ENCODE data around the gene ELAPOR2. TPM values are rescaled to one million over a fixed set of nuclear protein-coding genes. Genes with fewer than 3 reads are reported as not detected.

The ELAPOR2 gene, protein sequence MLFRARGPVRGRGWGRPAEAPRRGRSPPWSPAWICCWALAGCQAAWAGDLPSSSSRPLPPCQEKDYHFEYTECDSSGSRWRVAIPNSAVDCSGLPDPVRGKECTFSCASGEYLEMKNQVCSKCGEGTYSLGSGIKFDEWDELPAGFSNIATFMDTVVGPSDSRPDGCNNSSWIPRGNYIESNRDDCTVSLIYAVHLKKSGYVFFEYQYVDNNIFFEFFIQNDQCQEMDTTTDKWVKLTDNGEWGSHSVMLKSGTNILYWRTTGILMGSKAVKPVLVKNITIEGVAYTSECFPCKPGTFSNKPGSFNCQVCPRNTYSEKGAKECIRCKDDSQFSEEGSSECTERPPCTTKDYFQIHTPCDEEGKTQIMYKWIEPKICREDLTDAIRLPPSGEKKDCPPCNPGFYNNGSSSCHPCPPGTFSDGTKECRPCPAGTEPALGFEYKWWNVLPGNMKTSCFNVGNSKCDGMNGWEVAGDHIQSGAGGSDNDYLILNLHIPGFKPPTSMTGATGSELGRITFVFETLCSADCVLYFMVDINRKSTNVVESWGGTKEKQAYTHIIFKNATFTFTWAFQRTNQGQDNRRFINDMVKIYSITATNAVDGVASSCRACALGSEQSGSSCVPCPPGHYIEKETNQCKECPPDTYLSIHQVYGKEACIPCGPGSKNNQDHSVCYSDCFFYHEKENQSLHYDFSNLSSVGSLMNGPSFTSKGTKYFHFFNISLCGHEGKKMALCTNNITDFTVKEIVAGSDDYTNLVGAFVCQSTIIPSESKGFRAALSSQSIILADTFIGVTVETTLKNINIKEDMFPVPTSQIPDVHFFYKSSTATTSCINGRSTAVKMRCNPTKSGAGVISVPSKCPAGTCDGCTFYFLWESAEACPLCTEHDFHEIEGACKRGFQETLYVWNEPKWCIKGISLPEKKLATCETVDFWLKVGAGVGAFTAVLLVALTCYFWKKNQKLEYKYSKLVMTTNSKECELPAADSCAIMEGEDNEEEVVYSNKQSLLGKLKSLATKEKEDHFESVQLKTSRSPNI
- total RNA-seq, result 10 to 100 TPM; 14.4 to 38.1 (median 34.7) TPM

DNA sequence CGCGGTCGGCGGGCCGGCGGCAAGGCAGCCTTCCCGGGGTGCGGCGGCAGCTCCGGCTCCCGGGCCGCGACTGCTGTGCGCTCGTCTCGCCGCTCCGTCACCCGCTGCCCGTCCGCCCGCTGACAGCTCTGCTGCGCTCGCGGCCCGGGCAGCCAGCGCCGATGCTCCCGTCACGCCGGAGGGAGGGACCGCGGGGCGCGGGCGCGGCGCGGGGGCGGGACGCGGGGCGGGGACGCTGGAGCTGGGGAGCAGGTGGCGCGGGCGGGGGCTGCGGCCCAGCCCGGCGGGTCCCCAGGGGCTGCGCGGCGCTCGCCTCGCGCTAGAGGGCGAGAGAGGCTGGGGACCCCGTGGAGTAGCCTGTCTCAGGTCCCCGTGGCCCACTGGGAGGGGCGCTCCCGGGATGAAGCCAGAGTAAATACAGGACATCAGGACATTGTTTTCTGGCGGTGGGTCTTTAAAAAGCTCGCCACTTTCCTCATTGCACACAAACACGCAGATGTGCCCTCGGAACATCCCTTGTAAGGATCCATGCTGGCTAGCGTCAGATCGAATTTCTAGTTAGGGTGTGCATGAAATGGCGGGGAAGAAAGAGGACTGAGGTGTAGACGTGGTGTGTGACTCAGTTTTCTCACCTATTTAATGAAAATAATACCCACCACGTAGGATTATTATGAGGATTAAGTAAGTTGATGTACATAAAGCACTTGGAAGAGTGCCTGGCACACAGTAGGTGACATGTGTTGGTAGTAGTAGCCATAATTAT lies at the start of gene ELAPOR2:
Gene ELAPOR2 (minus strand): TSS at position 130 of the 763 bp plus-strand sequence. CDS start 141 bp downstream, outside the sequence.
- Histone ChIP-seq H3K27ac (peak within 1 kb of the TSS; percentile 75 to 85), H3K36me3 (no peaks in the 10 kb centered on the region), H3K9me3 (no peaks in the 10 kb centered on the region), H3K27me3 (no peaks in the 10 kb centered on the region), H3K4me1 (no peaks in the 10 kb centered on the region), H3K4me3 (peak within 1 kb of the TSS; percentile 65 to 96 (median 77))
- DNase-seq (ENCODE audit: low spot score in 2 of 2), result peak; percentile 66 to 80
- no peak for TF ChIP-seq POLR2AphosphoS5 (IDR thresholded peaks at IDR 0.05)
- TF ChIP-seq, protein P1, sequence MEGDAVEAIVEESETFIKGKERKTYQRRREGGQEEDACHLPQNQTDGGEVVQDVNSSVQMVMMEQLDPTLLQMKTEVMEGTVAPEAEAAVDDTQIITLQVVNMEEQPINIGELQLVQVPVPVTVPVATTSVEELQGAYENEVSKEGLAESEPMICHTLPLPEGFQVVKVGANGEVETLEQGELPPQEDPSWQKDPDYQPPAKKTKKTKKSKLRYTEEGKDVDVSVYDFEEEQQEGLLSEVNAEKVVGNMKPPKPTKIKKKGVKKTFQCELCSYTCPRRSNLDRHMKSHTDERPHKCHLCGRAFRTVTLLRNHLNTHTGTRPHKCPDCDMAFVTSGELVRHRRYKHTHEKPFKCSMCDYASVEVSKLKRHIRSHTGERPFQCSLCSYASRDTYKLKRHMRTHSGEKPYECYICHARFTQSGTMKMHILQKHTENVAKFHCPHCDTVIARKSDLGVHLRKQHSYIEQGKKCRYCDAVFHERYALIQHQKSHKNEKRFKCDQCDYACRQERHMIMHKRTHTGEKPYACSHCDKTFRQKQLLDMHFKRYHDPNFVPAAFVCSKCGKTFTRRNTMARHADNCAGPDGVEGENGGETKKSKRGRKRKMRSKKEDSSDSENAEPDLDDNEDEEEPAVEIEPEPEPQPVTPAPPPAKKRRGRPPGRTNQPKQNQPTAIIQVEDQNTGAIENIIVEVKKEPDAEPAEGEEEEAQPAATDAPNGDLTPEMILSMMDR (IDR thresholded peaks at IDR 0.05), result peak in 2 of 3 donors; percentile 29 to 62
- intact Hi-C loops (cut with DNase I; ENCODE audit: low total_unique reads), result no loop called here

DNA sequence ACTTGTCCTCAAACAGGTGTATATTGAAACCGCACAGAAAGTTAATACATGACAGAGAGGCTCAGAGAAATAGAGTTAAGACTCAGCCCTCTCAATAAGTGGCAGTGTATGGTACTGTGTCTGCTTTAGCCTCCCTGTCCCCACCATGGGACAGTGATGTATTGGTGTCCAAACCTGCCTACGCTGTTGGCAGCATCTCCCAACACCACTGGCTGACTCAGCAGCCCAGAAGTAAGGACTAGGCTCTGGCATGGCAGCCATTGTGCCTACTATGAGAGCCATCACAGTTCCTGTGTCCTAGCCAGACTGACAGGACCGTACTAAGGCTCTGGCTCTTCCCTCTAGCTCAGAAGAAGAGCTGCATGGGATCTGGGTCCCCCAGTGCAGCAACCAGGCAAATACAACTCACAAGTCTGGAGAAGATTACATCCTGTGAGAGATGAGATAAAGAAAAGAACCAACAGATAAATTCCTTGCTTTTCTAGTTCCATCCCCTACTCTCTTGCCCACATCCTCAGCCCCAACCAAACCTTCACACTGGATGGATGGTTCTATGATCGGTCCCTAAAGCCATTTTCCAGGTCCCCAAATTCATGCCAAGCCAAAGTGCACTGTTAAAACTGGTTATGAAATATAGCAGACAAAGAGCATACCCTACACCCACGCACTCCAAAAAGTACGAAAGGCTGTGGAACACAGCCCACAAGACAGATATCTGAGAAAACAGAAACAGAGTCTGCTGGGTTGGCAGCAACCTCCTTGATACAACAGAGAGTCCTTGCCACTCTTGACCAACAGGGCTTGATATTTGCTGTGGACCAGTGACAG lies 48.7 kb upstream of the ELAPOR2 start:
- intact Hi-C loops (cut with DNase I; ENCODE audit: low total_unique reads), result no loop called here
- H3K9me3 ChIP-seq, result no peaks in the 10 kb centered on the region
- H3K36me3 ChIP-seq, result no peaks in the 10 kb centered on the region
- DNase-seq (ENCODE audit: low spot score in 2 of 2), result no peak
- TF ChIP-seq POLR2A (IDR thresholded peaks at IDR 0.05) (no peak), POLR2AphosphoS5 (IDR thresholded peaks at IDR 0.05) (no peak)
- TF ChIP-seq, protein P1 (IDR thresholded peaks at IDR 0.05), result no peak
- no peaks in the 10 kb centered on the region for H3K27me3 ChIP-seq
- H3K27ac ChIP-seq, result no peak overlapping the region
- H3K4me3 ChIP-seq, result no peak overlapping the region
- no peaks in the 10 kb centered on the region for H3K4me1 ChIP-seq

DNA sequence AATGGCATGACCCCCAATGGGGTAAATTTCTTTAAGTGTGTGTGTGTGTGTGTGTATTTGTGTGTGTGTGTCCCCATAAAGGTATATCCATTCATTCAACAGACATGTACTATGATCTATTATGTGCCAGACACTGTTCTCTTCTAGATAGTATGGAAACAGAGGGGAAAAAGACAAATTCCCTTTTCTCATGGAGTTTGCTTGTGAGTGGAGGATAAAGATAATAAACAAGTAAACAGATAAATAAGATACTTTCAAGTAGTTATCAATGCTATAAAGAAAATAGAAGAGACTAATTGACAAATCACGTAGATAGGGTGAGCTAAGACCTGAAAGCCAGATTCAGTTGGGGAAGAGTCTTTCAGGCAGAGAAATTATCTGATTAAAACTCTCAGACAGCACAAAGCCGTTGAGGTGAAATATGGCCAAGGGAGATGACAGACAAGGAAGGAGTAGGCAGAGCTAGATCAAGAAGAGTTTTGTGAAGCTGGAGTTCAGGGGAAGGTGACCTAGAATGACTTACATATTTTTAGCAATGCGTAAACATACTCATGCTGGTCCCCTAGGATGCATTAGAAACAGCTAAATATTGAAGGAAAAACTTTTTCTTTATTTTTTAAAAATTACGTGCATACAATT lies 47.6 kb upstream of the ELAPOR2 start:
- H3K27ac ChIP-seq, result no peak overlapping the region
- no peak for DNase-seq (ENCODE audit: low spot score in 2 of 2)
- no peaks in the 10 kb centered on the region for H3K9me3 ChIP-seq
- H3K4me1 ChIP-seq, result no peaks in the 10 kb centered on the region
- intact Hi-C loops (cut with DNase I; ENCODE audit: low total_unique reads), result no loop called here
- H3K36me3 ChIP-seq, result no peaks in the 10 kb centered on the region
- TF ChIP-seq, protein P1 (IDR thresholded peaks at IDR 0.05), result no peak
- TF ChIP-seq POLR2AphosphoS5 (IDR thresholded peaks at IDR 0.05), result no peak
- no peak for TF ChIP-seq POLR2A (IDR thresholded peaks at IDR 0.05)
- H3K4me3 ChIP-seq, result no peak overlapping the region
- no peaks in the 10 kb centered on the region for H3K27me3 ChIP-seq

DNA sequence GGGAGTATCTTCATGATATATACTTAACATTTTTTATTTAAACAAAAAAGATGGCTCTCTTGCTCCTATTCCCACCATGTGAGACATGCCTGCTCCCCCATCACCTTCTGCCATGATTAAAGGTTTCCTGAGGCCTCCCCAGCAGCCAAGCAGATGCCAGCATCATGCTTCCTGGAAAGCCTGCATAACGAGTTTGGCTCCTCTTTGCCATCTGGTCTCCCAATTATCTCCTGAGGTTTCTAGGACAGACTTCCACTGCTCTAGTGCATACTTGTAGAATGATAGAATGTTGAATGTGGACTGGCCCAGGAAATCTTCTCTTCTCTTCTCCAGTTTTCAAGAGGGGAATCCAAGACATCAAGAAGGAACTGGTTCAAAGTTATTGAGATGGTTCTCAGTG lies 45.9 kb upstream of the ELAPOR2 start:
- Histone ChIP-seq H3K9me3 (no peaks in the 10 kb centered on the region), H3K4me1 (no peaks in the 10 kb centered on the region), H3K27me3 (no peaks in the 10 kb centered on the region), H3K27ac (no peak overlapping the region), H3K36me3 (no peaks in the 10 kb centered on the region), H3K4me3 (no peak overlapping the region)
- intact Hi-C loops (cut with DNase I; ENCODE audit: low total_unique reads), result no loop called here
- no peak for TF ChIP-seq POLR2A (IDR thresholded peaks at IDR 0.05)
- TF ChIP-seq, protein P1 (IDR thresholded peaks at IDR 0.05), result no peak
- TF ChIP-seq POLR2AphosphoS5 (IDR thresholded peaks at IDR 0.05), result no peak
- no peak for DNase-seq (ENCODE audit: low spot score in 2 of 2)
